NOMO-1 treated with DMSO at 0.1 percent for 48 hours (cell line): ENCODE results near the gene SLC6A1.
A peak's percentile ranks its signal among the peaks of the same experiment; 100 is the strongest.

Experiments
- DNase-seq: peaks from one replicate; lab custom pipeline; 2025; ENCODE audit not compliant: unreplicated experiment; lab: John Stamatoyannopoulos, UW

SLC6A1 gene

DNA sequence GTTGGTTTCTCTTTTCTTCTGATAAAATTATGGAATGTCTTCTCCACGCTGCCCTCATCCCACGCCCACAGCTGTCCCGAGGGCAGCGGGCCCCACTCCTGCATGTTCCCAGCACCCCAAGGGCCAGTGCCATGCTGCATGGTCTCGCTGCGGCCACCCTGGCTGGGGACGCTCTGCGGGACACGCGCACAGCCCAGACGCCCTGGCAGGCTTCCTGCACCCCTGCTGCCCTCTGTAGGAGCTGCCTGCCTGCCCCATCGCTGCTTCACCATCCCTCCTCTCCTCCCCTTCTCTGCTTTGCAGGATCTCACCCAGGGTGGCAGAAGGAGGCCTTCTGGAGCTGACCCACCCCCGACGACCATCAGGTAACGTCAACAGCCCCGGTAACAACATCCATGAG is 22.8 kb downstream of the SLC6A1 start:
- DNase-seq = no peak

GRCh38 chr3:11016727-11017126 is 24.2 kb downstream of the SLC6A1 start:
- no peak for DNase-seq

DNA sequence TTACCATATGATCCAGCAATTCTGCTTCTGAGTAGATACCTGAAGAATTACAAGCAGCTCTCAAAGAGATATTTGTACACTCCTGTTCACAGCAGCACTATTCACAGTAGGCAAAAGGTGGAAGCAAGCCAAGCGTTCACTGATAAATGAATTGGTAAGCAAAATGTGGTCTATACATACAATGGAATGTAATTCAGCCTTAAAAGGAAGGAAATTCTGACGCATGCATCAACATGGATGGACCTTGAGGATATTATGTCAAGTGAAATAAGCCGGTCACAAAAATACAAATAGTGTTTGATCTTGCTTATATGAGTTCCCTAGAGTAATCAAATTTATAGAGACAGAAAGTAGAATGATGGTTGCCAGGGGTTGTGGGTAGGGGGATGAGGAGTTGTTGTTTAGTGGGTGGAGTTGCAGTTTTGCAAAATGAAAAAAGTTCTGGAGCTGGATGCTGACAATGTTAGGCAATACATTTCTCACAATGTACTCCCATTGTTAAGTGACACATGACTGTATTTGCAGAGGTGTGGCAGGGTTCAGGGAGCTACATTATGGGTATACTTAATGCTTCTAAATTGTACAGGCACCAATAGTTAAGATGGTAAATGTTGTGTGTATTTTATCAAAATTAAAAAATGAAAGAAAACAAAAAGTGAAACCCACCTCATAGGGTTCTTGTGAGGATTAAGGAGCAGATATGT is 26.7 kb downstream of the SLC6A1 start:
- no peak for DNase-seq

GRCh38 chr3:11020764-11021163 is 28.2 kb downstream of the SLC6A1 start:
- no peak for DNase-seq

GRCh38 chr3:11021611-11022011 is 29.1 kb downstream of the SLC6A1 start:
- no peak for DNase-seq

DNA sequence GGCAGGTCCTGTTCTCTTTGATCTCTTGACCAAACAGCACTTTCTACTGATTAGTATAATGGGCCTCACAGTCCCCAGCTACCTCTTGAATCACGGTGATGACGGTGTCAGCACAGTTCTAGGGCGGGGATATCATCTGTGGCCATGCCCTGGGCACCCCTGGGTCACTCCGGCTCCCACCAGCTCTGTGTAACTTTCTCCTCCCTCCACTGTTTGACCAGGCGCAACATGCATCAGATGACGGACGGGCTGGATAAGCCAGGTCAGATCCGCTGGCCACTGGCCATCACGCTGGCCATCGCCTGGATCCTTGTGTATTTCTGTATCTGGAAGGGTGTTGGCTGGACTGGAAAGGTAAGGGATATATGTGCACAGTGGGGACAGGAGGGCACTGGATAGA is 29.6 kb downstream of the SLC6A1 start:
- DNase-seq = no peak

DNA sequence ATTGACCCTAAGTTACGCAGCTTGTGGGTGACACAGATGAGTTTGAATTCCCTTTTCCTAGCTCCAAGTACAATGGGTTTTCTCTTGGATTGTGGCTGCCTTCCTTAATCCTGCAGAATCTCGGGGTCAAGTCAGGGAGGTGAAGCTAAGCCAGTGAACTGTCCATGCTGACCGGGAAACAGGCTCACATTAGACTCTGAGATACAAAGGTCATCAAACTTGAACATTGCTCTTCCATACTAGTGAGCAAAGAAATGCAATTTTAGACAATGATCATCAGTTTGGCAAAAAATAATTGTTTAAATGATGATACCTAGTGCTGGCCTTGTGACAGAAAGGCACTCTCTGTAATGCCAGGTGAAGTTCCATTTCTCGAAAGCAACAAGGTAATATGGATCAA is 31.6 kb downstream of the SLC6A1 start:
- DNase-seq = no peak

- DNase-seq = no peak
These were observed 37.4 kb downstream of the SLC6A1 start for GRCh38 chr3:11029948-11030347.

DNA sequence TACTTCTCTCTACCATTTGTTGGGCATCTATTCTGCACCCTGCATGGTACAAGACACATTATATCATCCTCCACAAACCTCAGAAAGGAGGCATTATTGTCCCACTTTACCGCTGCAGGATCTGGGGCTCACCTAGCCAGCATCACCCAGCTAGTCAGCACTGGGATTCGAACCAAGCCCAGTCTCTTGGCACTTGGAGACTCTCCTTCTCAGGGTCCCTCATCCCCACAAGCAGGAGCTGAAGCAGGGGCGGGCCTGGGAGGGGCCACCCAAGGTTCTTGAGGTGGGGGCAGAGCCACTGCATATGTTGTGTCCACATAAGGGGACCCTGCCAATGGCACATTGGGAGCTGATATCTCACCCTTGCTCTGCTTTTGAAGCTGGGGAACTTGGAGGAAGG is 41.3 kb downstream of the SLC6A1 start:
- DNase-seq = no peak

GRCh38 chr3:11034309-11034985 is 41.9 kb downstream of the SLC6A1 start:
- no peak for DNase-seq

- DNase-seq = no peak
These were observed 43.4 kb downstream of the SLC6A1 start for GRCh38 chr3:11035757-11036505.

DNA sequence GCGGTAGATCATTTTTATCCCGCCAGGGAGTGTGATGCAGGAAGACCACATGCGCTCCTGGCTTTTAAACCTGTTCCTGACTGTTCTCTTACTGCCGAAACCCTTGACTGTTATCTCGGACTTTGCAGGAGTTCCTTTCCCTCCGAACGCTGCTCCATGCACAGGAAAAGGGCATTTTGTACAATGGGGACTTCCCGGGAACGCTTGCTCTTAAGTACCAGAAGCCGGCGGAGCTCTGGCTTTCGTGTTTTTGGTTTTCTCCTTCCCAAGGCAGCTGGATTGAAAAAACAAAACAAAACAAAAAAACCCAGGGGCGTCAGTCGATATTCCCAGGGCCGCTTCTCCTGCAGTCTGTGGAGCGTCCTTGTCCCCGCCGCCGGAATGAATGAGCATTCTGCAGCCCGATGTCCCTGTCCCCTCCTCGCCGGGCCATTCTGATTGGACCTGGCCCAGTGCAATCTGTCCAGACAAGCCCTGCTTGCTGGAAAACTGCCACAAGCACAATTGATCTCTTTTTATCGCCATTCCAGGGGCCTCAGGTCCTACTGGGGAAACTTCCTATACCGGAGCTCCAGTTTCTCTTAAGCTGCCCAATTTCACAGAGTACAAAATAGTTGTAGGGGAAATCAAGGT is 44.8 kb downstream of the SLC6A1 start:
- no peak for DNase-seq

DNA sequence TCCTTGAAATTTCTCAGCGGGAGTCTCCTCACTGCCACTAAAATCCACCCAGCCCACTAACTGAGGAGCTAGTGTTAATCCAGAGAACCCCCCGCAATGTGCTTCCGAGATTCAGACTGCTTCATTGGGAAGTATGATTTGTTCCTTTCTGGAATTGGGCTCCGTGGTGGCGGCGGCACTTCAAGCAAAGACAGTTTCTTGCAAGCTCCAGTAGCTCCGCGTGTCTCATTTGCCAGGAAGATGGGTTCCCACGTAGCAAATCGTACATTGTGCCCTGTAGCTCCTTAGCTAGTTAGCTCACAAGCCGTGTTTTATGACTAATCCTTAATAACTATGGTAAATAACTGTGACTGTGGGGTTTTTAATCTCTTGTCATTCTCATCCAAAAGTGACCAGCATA is 45.4 kb downstream of the SLC6A1 start:
- no peak for DNase-seq

DNA sequence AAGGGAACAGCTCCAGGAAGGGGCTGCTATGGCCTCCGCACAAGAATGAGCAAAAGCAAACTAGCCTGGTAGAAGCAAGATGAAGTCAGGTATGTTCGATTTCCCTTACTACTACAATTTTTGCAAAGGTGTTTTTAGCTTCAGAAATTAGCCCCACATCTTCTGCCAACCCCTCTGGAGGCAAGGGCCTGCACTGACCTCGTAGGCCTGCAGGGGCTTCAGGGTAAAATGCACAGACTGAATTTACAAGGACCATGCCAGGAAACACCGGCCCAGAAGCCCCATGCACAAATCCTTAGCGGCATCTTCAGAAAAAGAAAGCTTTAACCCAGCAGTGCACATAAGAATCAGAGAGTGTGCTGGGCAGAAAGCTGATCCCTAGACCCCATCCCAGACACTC is 53.0 kb downstream of the SLC6A1 start:
- no peak for DNase-seq

DNA sequence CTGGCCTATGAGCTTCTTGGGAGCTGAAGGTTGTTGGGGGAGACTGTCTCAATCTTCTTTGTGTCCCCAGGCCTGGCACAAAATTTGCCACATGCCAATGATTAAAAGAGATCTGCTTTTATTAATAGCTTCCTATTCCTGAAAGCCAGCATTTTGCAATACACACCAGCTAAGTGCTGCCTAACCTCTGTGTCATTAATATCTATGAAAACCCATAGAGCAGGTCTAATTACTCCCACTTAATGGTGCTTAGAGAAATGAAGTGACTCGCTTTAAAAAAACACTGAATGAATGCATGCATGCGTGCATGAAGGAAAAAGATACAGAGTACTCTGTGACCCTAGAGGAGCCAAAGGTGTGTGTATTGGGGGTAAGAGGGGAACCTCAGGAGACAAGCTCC is 55.0 kb downstream of the SLC6A1 start:
- no peak for DNase-seq

- DNase-seq = peak; percentile 18
These were observed 58.2 kb downstream of the SLC6A1 start for GRCh38 chr3:11050666-11051323.

- no peak for DNase-seq
These were observed 61.5 kb downstream of the SLC6A1 start for GRCh38 chr3:11053926-11054503.

DNA sequence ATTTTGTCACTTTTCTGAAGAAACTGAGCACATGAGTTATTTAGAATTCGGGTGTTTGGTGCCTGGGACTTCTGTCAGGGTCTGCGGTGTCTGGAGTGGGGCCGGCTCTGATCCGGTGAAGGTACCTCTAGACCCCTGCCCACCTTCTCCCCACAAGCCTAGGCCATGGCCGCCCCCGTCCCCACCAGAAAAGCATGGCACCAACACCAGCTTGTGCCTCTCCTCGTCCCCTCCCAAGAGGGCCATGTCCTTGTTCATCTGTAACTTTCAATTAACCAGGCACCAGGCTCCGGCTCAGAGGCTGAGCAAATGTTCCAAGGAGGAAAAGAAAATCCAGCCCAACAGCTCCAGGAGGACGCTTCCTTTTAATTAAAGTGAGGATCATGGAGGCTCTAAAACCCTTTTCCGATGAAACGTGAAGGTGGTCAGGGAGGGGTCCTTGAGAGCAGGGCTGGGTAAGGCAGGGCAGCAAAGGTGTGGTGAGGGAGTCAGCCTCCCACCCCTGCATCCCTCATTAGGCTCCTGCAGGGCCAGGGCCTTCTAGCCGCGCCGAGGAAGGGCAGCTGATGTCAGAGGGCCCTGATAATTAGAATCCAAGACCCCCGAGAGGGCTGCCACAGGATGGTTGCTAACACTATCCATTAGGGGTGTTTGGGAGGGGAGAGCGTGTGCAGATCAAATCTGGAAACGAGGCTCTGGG is 62.3 kb downstream of the SLC6A1 start:
- no peak for DNase-seq

- no peak for DNase-seq
These were observed 62.9 kb downstream of the SLC6A1 start for GRCh38 chr3:11055496-11055895.

DNA sequence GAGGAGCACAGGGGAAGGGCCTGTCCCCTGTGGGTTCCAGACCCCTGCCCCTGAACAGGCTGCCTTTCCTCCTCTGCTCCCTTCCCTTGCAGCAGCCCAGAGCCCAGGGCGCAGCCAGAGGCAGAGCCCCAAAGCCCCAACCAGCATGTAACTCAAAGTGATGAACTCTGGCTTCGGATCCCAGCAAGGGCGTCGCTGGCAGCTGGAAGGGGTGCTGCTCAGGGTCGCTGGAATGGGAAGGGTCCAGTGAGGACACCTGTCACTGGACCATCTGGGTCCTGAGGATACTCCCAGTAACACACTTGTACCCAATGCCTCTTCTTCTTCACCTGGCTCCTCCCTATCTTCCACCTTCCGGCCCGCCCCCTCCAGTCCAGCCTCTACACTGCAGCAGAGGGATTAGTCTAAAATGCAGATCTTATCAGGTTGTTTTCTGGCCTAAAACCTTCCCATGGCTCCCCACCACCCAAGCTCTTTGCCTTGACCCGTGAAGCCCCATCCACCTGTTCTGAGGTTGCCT is 64.0 kb downstream of the SLC6A1 start:
- DNase-seq = no peak
